NOMO-1 treated with dmso at 0.1 percent for 144 hours (cell line): ENCODE measurements around the gene KRTAP19-4.
"Not testable (repeated sequence)": the region's sequence is repeated elsewhere in the genome, so short reads cannot be mapped to it uniquely, and the experiment has no call there.

ENCODE experiments used
- DNase-seq: peaks from one replicate; lab custom pipeline; 2025; ENCODE audit not compliant: unreplicated experiment; lab: John Stamatoyannopoulos, UW

Gene KRTAP19-4

GRCh38 chr21:30497065-30497464, at the start of gene KRTAP19-4:
Gene KRTAP19-4 (minus strand): TSS chr21:30497165. CDS start chr21:30497110, 55 bp downstream.
- DNase-seq, result no peak

- DNase-seq, result no peak
Measured at GRCh38 chr21:30541764-30542163, 44.8 kb upstream of the KRTAP19-4 start, which contains the start of gene KRTAP19-6. Gene KRTAP19-6 (minus strand): TSS chr21:30541864. CDS start chr21:30541833, 31 bp downstream.

GRCh38 chr21:30518876-30519275, 21.9 kb upstream of the KRTAP19-4 start:
- no peak for DNase-seq

GRCh38 chr21:30515681-30516080, 18.7 kb upstream of the KRTAP19-4 start:
- no peak for DNase-seq

- DNase-seq, result not testable (repeated sequence)
Measured at GRCh38 chr21:30505621-30506205, 8.7 kb upstream of the KRTAP19-4 start.

GRCh38 chr21:30502041-30502440, 5.1 kb upstream of the KRTAP19-4 start, which contains the start of gene KRTAP19-5:
Gene KRTAP19-5 (minus strand): TSS chr21:30502141. CDS start chr21:30502090, 51 bp downstream.
- DNase-seq, result no peak

GRCh38 chr21:30491963-30492428, 5.0 kb downstream of the KRTAP19-4 start, which contains the start of gene KRTAP19-3:
Gene KRTAP19-3 (minus strand): TSS chr21:30492013. CDS start chr21:30491957, 56 bp downstream.
- DNase-seq, result no peak

GRCh38 chr21:30487336-30487735, 9.6 kb downstream of the KRTAP19-4 start, which contains the start of gene KRTAP19-2:
Gene KRTAP19-2 (minus strand): TSS chr21:30487436. CDS start chr21:30487348, 88 bp downstream.
- DNase-seq, result no peak

GRCh38 chr21:30486180-30486579, 10.8 kb downstream of the KRTAP19-4 start:
- no peak for DNase-seq

DNA sequence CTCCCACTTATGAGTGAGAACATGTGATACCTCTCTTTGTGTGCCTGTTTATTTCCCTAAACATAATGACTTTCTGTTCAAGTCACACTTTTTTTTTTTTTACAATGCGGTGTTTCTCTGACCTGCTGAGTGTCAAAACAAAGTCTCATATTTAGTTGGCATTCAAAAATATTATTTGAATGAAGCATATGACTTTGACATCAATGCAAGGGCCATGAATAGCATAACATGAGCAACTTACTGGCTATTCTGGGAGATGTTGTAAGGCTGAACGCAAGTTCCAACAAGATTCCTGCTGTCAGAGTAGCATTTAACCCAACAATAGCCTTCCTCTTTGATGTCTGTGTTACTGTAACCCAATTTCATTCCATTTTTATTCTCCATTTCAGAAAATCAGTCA, 14.8 kb downstream of the KRTAP19-4 start:
- DNase-seq, result no peak

DNA sequence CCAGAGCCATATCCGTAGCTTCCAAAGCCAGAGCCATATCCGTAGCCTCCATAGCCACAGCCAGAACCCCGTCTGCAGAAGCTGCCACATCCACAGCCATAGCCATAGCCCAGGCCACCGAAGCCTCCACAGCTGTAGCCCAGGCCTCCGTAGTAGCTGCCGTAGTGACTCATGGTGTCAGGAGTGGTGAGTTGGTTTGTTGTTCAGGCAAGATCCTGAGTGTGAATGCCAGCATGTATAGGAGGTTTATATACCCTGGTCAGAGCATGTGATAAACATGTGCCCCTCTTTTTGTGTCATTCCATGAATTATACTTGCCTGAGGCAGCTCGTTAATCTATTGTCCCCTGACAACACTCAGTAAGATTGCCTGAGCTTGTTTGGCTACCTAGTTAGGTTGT, 16.8 kb downstream of the KRTAP19-4 start, which contains the start of gene KRTAP19-1:
Gene KRTAP19-1, minus strand, starts transcription at position 223 of the 400 bp plus-strand sequence. Its CDS starts 50 bp downstream, at position 173.
- DNase-seq, result no peak

- DNase-seq, result no peak
Measured at GRCh38 chr21:30479259-30479658, 17.7 kb downstream of the KRTAP19-4 start.

DNA sequence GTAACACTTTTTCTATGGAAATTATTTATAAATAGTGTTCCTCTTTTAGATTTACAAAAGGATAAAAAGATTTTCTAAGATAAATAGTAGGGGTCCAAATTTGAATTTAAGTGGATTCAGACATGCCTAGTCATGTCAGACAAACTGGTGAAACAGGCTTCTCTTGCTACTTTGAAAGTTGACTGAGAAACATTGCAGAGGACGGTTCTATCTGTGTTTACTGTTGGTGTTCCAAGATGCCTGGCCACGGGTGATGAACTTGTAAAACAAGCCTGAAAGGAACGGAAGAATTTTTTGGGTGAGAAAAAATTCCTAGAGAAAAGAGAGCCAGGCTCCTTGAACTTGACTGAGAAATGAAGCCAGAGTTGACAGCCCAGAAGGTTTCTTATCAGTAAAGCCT, 19.0 kb downstream of the KRTAP19-4 start:
- no peak for DNase-seq

DNA sequence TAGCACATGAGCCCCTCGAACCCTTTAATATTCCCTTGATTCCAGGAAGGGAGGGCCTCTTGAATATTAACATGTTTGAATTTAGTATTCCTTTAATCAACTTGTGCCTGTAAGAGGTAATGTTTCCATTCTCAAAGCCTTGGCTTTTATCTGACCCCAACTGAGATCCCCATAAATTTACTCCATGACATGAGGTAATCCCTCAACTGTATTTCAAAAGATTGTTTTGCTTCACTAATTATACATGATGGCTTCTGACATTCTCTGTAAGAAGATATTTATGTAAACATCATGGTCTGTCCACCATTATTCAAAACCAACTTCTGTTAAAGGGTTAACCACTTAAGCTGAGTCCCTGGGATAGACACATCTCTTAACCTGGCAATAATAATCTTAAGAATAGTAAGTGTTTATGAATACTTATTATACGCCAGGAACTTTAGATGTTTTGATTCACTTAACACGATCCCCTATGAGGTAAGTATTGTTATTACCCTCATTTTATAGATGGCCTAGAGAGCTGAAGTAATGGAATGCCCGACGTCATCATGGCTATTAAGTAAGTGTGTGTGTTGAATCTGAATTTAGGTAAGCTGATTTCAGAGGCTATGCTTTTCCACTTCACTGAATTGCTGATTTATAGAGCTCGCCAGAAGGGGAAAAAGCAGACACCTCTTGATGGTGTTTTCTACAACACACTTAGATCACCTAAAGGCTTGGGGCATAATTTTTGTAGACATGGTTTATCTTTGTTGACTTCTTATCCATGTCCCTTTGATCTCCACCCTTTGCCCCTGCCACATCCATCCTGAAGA, 27.9 kb downstream of the KRTAP19-4 start:
- DNase-seq, result no peak

- no peak for DNase-seq
Measured at GRCh38 chr21:30463713-30464112, 33.3 kb downstream of the KRTAP19-4 start.

DNA sequence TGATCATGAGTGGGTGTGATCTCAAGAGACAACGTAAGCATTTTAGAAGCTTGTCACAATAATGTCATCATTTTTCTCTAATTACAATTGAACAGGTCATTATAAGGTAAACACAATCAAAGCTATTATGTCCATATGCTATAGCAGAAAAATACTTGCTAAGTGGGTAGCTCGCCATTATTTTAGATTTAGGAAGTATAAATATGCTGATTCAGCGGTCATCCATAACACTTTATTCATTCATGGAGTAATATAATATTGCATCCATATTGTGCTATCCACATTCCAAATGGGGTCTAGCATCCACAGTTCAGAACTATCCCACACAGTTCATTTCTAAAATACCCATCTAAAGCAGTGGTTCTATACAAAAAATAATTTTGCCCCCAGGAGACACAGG, 48.5 kb downstream of the KRTAP19-4 start:
- DNase-seq, result no peak

- DNase-seq, result no peak
Measured at GRCh38 chr21:30447056-30447455, 49.9 kb downstream of the KRTAP19-4 start.
